ENCODE data around the gene ATG9A. TPM values are rescaled to one million over a fixed set of nuclear protein-coding genes. Genes with fewer than 3 reads are reported as not detected.

Gene ATG9A
- total and polyA plus RNA-seq, 9 of the 15 experiments (the other 6 are each of a cell fraction or from before 2014, with no cell fraction given) = 0.25 to 65.6 (median 23.4) TPM

DNA sequence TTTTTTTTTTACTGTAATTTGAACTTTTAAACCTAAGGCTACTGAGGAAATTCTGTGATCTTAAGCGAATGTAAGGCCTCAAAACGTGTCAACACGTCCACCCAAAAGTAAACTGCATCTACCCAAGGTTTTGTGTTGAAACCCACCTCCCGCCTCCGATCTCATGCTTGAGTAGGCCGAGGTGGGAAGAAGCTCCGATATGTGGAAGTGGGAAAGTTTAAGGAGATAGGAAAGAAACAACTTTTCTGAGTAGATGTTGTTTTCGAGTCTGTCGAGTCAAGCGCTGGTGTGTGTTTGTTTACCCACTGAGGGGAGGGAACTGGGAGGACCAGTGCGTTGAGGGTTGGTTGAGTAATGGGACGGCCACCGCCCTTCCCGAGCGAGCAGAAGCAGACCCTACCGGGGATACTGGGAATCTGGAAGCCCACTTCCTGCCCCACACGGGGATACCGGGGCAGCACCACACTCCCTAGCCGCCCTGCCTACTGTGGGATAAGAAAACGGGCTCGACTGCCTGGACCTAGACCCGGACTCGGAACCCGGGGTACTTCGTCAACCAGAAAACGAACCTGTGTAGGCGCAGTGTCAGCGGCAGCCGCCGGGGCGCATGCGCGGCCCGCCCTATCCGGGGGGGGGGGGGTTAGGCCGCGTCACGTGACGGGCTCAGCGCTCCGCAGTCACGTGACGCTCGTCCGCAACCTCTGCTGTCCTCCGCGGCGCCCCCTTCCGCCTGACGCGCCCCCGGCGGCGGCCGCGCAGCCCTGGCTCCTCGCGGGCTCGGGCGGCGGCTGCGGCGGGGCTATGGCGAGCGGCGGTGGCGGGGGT is 51.7 kb downstream of the ATG9A start, which contains the start of gene RETREG2:
Gene RETREG2 (plus strand): TSS at position 724 of the 825 bp plus-strand sequence. CDS start 78 bp downstream, at position 802.
- ChIA-PET CTCF (ENCODE audit: low intra/inter-chr PET ratio) (interaction anchor here (0.8 kb wide), 1 partner anchor 34 kb away, joined by 4 read pairs; no protein-coding TSS in a partner anchor), POLR2A (interaction anchor here (1.0 to 1.7 kb wide), 3 partner anchors 13 to 18 kb away, joined by 3 to 9 read pairs (median 8); no protein-coding TSS in a partner anchor)
- Histone ChIP-seq H3K4me2 (ENCODE audit: insufficient read depth, low read length) (peak within 1 kb of the TSS; percentile 100), H3K27ac (ENCODE audit: extremely low read depth, low read depth, low read length) (peak within 1 kb of the TSS; percentile 97), H3K9ac (ENCODE audit: insufficient read depth in 1 of 2, low read depth in 2 of 2, low read length in 2 of 2) (peak within 1 kb of the TSS; percentile 90 to 94), H2AFZ (ENCODE audit: low read depth, low read length) (peak within 1 kb of the TSS; percentile 88), H3K79me2 (ENCODE audit: control insufficient read depth, insufficient read depth, low read length) (peaks cover 42% of the 10 kb centered on the region), H3K4me1 (replicated peaks in 1 of 2; ENCODE audit: control insufficient read depth in 2 of 2, insufficient read depth in 2 of 2, low read length in 2 of 2) (peaks cover 9 to 25% of the 10 kb centered on the region in 2 experiments; a peak in 4 of 5 replicates), H3K4me3 (peak within 1 kb of the TSS; percentile 80), H3K27me3 (ENCODE audit: control insufficient read depth in 2 of 2, insufficient read depth in 2 of 2, low read length in 2 of 2) (no peaks in the 10 kb centered on the region), H3K9me1 (ENCODE audit: control insufficient read depth, insufficient read depth, low read length) (no peaks in the 10 kb centered on the region), H3K9me3 (replicated peaks; ENCODE audit: control insufficient read depth, insufficient read depth, low read depth, low read length) (no peaks in the 10 kb centered on the region), H3K36me3 (ENCODE audit: control insufficient read depth, insufficient read depth, low read length) (peaks cover 55% of the 10 kb centered on the region; the same call in 2 of the 3 replicates), H4K20me1 (replicated peaks; ENCODE audit: control insufficient read depth, insufficient read depth, low read length) (no peaks in the 10 kb centered on the region)
- TSS peak; percentile 31 for BruUV-seq (replicated peaks)
- DNase-seq (ENCODE audit: extremely low read depth in 1 of 4, low spot score in 3 of 4) (peak; percentile 89 to 96 (median 93)), FAIRE-seq (peak; percentile 94), ATAC-seq (peak; percentile 86)
- in situ Hi-C loops (cut with MboI) = no loop called here
- intact Hi-C loops (cut with micrococcal nuclease) = loop anchor here (1.0 to 2.0 kb wide), 4 partner anchors 17 to 102 kb away; partner anchors contain the start of genes ABCB6, DNAJB2, NHEJ1 and ZFAND2B
- WGBS (ENCODE audit: insufficient coverage, low coverage, missing lambda C conversion rate) = 0% methylated on average over 20 of the region's 67 CpGs
- TF ChIP-seq, protein P1, sequence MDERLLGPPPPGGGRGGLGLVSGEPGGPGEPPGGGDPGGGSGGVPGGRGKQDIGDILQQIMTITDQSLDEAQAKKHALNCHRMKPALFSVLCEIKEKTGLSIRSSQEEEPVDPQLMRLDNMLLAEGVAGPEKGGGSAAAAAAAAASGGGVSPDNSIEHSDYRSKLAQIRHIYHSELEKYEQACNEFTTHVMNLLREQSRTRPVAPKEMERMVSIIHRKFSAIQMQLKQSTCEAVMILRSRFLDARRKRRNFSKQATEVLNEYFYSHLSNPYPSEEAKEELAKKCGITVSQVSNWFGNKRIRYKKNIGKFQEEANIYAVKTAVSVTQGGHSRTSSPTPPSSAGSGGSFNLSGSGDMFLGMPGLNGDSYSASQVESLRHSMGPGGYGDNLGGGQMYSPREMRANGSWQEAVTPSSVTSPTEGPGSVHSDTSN (CRISPR knock-in tag; IDR thresholded peaks at IDR 0.05; ENCODE audit: low read depth) = no peak
- TF ChIP-seq, protein P1 (tag; conservative IDR thresholded peaks at IDR 0.05; ENCODE audit: low read depth) = no peak
- TF ChIP-seq ILF3 (IDR thresholded peaks at IDR 0.05; ENCODE audit: borderline replicate concordance) (no peak), NFE2L1 (tag; IDR thresholded peaks at IDR 0.05; ENCODE audit: borderline replicate concordance, low read depth) (no peak), RBM39 (optimal IDR thresholded peaks at IDR 0.05; ENCODE audit: low read depth, low read length) (no peak), BRD9 (IDR thresholded peaks at IDR 0.05; ENCODE audit: low read depth, partially characterized antibody) (no peak), POLR2G (IDR thresholded peaks at IDR 0.05; ENCODE audit: low read depth, low read length) (peak; percentile 87), ZNF239 (CRISPR knock-in tag; IDR thresholded peaks at IDR 0.05) (no peak)
- TF ChIP-seq, protein P2, sequence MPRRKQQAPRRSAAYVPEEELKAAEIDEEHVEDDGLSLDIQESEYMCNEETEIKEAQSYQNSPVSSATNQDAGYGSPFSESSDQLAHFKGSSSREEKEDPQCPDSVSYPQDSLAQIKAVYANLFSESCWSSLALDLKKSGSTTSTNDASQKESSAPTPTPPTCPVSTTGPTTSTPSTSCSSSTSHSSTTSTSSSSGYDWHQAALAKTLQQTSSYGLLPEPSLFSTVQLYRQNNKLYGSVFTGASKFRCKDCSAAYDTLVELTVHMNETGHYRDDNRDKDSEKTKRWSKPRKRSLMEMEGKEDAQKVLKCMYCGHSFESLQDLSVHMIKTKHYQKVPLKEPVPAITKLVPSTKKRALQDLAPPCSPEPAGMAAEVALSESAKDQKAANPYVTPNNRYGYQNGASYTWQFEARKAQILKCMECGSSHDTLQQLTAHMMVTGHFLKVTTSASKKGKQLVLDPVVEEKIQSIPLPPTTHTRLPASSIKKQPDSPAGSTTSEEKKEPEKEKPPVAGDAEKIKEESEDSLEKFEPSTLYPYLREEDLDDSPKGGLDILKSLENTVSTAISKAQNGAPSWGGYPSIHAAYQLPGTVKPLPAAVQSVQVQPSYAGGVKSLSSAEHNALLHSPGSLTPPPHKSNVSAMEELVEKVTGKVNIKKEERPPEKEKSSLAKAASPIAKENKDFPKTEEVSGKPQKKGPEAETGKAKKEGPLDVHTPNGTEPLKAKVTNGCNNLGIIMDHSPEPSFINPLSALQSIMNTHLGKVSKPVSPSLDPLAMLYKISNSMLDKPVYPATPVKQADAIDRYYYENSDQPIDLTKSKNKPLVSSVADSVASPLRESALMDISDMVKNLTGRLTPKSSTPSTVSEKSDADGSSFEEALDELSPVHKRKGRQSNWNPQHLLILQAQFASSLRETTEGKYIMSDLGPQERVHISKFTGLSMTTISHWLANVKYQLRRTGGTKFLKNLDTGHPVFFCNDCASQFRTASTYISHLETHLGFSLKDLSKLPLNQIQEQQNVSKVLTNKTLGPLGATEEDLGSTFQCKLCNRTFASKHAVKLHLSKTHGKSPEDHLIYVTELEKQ (CRISPR knock-in tag; IDR thresholded peaks at IDR 0.05) = no peak
